Thoracic aorta (tissue), 2 donors: ENCODE measurements around the gene GLUL. TPM values are rescaled to one million over a fixed set of nuclear protein-coding genes. Genes with fewer than 3 reads are reported as not detected.

Source experiments
- ATAC-seq: fragments of 150-250 bp; one replicate; pipeline ENCODE4 v1.8.0; 2017; ENCODE audit warnings: low read depth; ENCODE audit not compliant: insufficient number of reproducible peaks, low FRiP score
- DNase-seq: peaks from one replicate; pipeline ENCODE4 v3.0.0-alpha.2; 2020; ENCODE audit warnings: low spot score
- H3K27ac ChIP-seq, 2 donors: fragments of 200-600 bp; sonication (generic); 1 replicate in 1 of 2; 2 replicates in 1 of 2; pipeline ENCODE4 v1.5.1; 2016; ENCODE audit warnings: mild to moderate bottlenecking in 2 of 2, moderate library complexity in 2 of 2
- H3K27me3 ChIP-seq: fragments of 200-600 bp; sonication (generic); replicated peaks from 2 replicates; pipeline ENCODE4 v1.6.0; 2016; ENCODE audit warnings: mild to moderate bottlenecking; ENCODE audit not compliant: insufficient read depth
- H3K36me3 ChIP-seq: fragments of 200-600 bp; sonication (generic); one replicate; pipeline ENCODE4 v1.5.1; 2016
- H3K4me1 ChIP-seq, 2 donors: fragments of 200-600 bp; sonication (generic); 1 replicate in 1 of 2; 2 replicates in 1 of 2; pipeline versions ENCODE4 v1.5.1 to v1.6.0; 2016; ENCODE audit warnings: low read depth in 2 of 2, mild to moderate bottlenecking in 1 of 2; ENCODE audit not compliant: control insufficient read depth in 1 of 2
- H3K4me3 ChIP-seq: fragments of 200-600 bp; sonication (generic); 2 replicates; pipeline ENCODE4 v1.5.1; 2016; ENCODE audit warnings: mild to moderate bottlenecking
- H3K9me3 ChIP-seq: fragments of 200-600 bp; sonication (generic); 2 replicates; pipeline ENCODE4 v1.5.1; 2016
- CTCF ChIP-seq: fragments of 200-600 bp; sonication (generic); IDR thresholded peaks from one replicate; pipeline ENCODE4 v1.5.1; 2019; ENCODE audit warnings: antibody characterized with exemption
- total RNA-seq, 2 donors: library from RNA; depleted of rRNA; stranded (reverse); fragments of >200 nt; gene quantifications; one replicate each; pipeline versions ENCODE4 v1.1.0 to v1.2.3, GENCODE V29; 2016

GLUL gene
- total RNA-seq, 2 donors from 2014 or later: 705 to 998 TPM

GRCh38 chr1:182340233-182341058 lies 51.1 kb downstream of the GLUL start:
- Histone ChIP-seq H3K27me3 (no peaks in the 10 kb centered on the region), H3K36me3 (no peaks in the 10 kb centered on the region), H3K27ac (no peak overlapping the region), H3K4me3 (no peak overlapping the region), H3K4me1 (no peaks in the 10 kb centered on the region), H3K9me3 (no peaks in the 10 kb centered on the region)
- no peak for ATAC-seq
- no peak for TF ChIP-seq CTCF
- DNase-seq: no peak

GRCh38 chr1:182339684-182340083 lies 51.9 kb downstream of the GLUL start:
- H3K4me3 ChIP-seq: no peak overlapping the region
- no peak for TF ChIP-seq CTCF
- H3K9me3 ChIP-seq: no peaks in the 10 kb centered on the region
- DNase-seq (no peak), ATAC-seq (no peak)
- H3K27ac ChIP-seq: no peak overlapping the region
- H3K27me3 ChIP-seq: no peaks in the 10 kb centered on the region
- H3K4me1 ChIP-seq: no peaks in the 10 kb centered on the region
- no peaks in the 10 kb centered on the region for H3K36me3 ChIP-seq

- no peak overlapping the region for H3K27ac ChIP-seq
- H3K27me3 ChIP-seq: no peaks in the 10 kb centered on the region
- H3K36me3 ChIP-seq: no peaks in the 10 kb centered on the region
- no peak for DNase-seq
- no peaks in the 10 kb centered on the region for H3K9me3 ChIP-seq
- H3K4me3 ChIP-seq: no peak overlapping the region
- ATAC-seq: no peak
- TF ChIP-seq CTCF: no peak
- no peaks in the 10 kb centered on the region for H3K4me1 ChIP-seq
Observed at GRCh38 chr1:182338806-182339370, 52.7 kb downstream of the GLUL start.

- Histone ChIP-seq H3K36me3 (no peaks in the 10 kb centered on the region), H3K9me3 (no peaks in the 10 kb centered on the region), H3K27me3 (no peaks in the 10 kb centered on the region), H3K27ac (no peak overlapping the region), H3K4me1 (no peaks in the 10 kb centered on the region), H3K4me3 (no peak overlapping the region)
- no peak for ATAC-seq
- no peak for DNase-seq
- TF ChIP-seq CTCF: no peak
Observed at GRCh38 chr1:182337736-182338571, 53.6 kb downstream of the GLUL start.
